Stimulated activated CD4-positive, alpha-beta T cell treated with anti-CD3 and anti-CD28 coated beads, Interleukin-1b, Interleukin-23, amount 100 ng/mL, for 24 hours (primary cell): ENCODE results near the gene MED27.

Experiments
- DNase-seq, 4 experiments: peaks; one replicate each; pipeline ENCODE4 v3.0.0-alpha.2; 2020; ENCODE audit warnings: low read depth in 4 of 4, low spot score in 1 of 4

Gene MED27

GRCh38 chr9:132002643-132003318, 76.9 kb downstream of the MED27 start:
- no peak for DNase-seq

GRCh38 chr9:132001567-132001966, 78.1 kb downstream of the MED27 start:
- no peak for DNase-seq

GRCh38 chr9:132000659-132001058, 79.0 kb downstream of the MED27 start:
- no peak for DNase-seq

- DNase-seq: no peak
Observed at GRCh38 chr9:131999692-132000551, 79.7 kb downstream of the MED27 start.

GRCh38 chr9:131997779-131998178, 81.9 kb downstream of the MED27 start:
- DNase-seq: no peak

GRCh38 chr9:131997076-131997475, 82.6 kb downstream of the MED27 start:
- DNase-seq: no peak

GRCh38 chr9:131995382-131995781, 84.3 kb downstream of the MED27 start:
- DNase-seq: no peak

GRCh38 chr9:131994364-131995125, 85.1 kb downstream of the MED27 start:
- no peak for DNase-seq

- no peak for DNase-seq
Observed at GRCh38 chr9:131992906-131993657, 86.6 kb downstream of the MED27 start.

GRCh38 chr9:131987232-131987631, 92.4 kb downstream of the MED27 start:
- no peak for DNase-seq

- no peak for DNase-seq
Observed at GRCh38 chr9:131986576-131986975, 93.1 kb downstream of the MED27 start.

GRCh38 chr9:131986089-131986488, 93.6 kb downstream of the MED27 start:
- no peak for DNase-seq

- no peak for DNase-seq
Observed at GRCh38 chr9:131984564-131984963, 95.1 kb downstream of the MED27 start.

- no peak for DNase-seq
Observed at GRCh38 chr9:131982671-131983239, 96.9 kb downstream of the MED27 start.

GRCh38 chr9:131982102-131982501, 97.6 kb downstream of the MED27 start:
- DNase-seq: no peak

- DNase-seq: no peak
Observed at GRCh38 chr9:131981116-131981776, 98.4 kb downstream of the MED27 start.

- DNase-seq: no peak
Observed at GRCh38 chr9:131980267-131981016, 99.2 kb downstream of the MED27 start.

GRCh38 chr9:131977109-131977838, 102.4 kb downstream of the MED27 start:
- DNase-seq: no peak
